DOHH2 (cell line): ENCODE results near the gene CUL7.

Source experiments
- H3F3A ChIP-seq: fragments of 200-600 bp; sonication (generic), shearing (Covaris generic); 2 replicates; pipeline ENCODE4 v1.6.0; 2016; ENCODE audit warnings: antibody characterized with exemption, mild to moderate bottlenecking; ENCODE audit not compliant: control insufficient read depth, insufficient read depth
- H3K27ac ChIP-seq: fragments of 200-600 bp; sonication (generic); 2 replicates; pipeline ENCODE4 v1.5.1; 2014; ENCODE audit warnings: low read depth, mild to moderate bottlenecking, low read length, moderate library complexity
- H3K27me3 ChIP-seq: fragments of 200-600 bp; sonication (generic); 2 replicates; pipeline ENCODE4 v1.6.1; 2014; ENCODE audit warnings: mild to moderate bottlenecking, low read length, mixed read lengths; ENCODE audit not compliant: control insufficient read depth
- H3K36me3 ChIP-seq: fragments of 200-600 bp; sonication (generic); 2 replicates; pipeline ENCODE4 v1.6.1; 2014; ENCODE audit warnings: mild to moderate bottlenecking, low read length, moderate library complexity, mixed read lengths; ENCODE audit not compliant: control insufficient read depth
- H3K4me1 ChIP-seq: fragments of 200-600 bp; sonication (generic); 2 replicates; pipeline ENCODE4 v1.6.1; 2014; ENCODE audit warnings: mild to moderate bottlenecking, low read length, mixed read lengths; ENCODE audit not compliant: control insufficient read depth
- H3K4me2 ChIP-seq: fragments of 200-600 bp; sonication (generic); 2 replicates; pipeline ENCODE4 v1.6.0; 2014; ENCODE audit warnings: mild to moderate bottlenecking, low read length, moderate library complexity
- H3K4me3 ChIP-seq: fragments of 200-600 bp; sonication (generic); 2 replicates; pipeline ENCODE4 v1.5.1; 2014; ENCODE audit warnings: mild to moderate bottlenecking, low read length, mixed read lengths
- H3K79me2 ChIP-seq: fragments of 200-600 bp; sonication (generic); 2 replicates; pipeline ENCODE4 v1.6.1; 2014; ENCODE audit warnings: mild to moderate bottlenecking, low read length, mixed read lengths; ENCODE audit not compliant: control insufficient read depth
- H3K9me2 ChIP-seq: fragments of 200-600 bp; sonication (generic); replicated peaks from 2 replicates; pipeline ENCODE4 v1.6.1; 2014; ENCODE audit warnings: mild to moderate bottlenecking, low read length, mixed read lengths; ENCODE audit not compliant: control insufficient read depth
- H3K9me3 ChIP-seq: fragments of 200-600 bp; sonication (generic); 2 replicates; pipeline ENCODE4 v1.6.1; 2014; ENCODE audit warnings: antibody characterized with exemption, low read length, mixed read lengths; ENCODE audit not compliant: control insufficient read depth, insufficient read depth
- H4K20me1 ChIP-seq: fragments of 200-600 bp; sonication (generic); 2 replicates; pipeline ENCODE4 v1.6.0; 2014; ENCODE audit warnings: low read depth, mild to moderate bottlenecking, antibody characterized with exemption, low read length, moderate library complexity; ENCODE audit not compliant: control insufficient read depth, insufficient read depth
- EZH2phosphoT487 ChIP-seq: fragments of 200-600 bp; sonication (generic); IDR thresholded peaks from 2 replicates; pipeline ENCODE4 v1.6.1; 2017; ENCODE audit warnings: borderline replicate concordance, mild to moderate bottlenecking, antibody characterized with exemption, low read length, moderate library complexity, mixed read lengths
- TF ChIP-seq, protein P1 (sequence below): fragments of 200-600 bp; sonication (generic); IDR thresholded peaks from one replicate; pipeline ENCODE4 v1.5.1; 2014; ENCODE audit warnings: antibody characterized with exemption, mild to moderate bottlenecking, low read depth, low read length; ENCODE audit not compliant: poor library complexity, severe bottlenecking

CUL7 gene

GRCh38 chr6:42993445-42993844 lies 60.2 kb downstream of the CUL7 start:
- no peak for TF ChIP-seq EZH2phosphoT487
- TF ChIP-seq, protein P1, sequence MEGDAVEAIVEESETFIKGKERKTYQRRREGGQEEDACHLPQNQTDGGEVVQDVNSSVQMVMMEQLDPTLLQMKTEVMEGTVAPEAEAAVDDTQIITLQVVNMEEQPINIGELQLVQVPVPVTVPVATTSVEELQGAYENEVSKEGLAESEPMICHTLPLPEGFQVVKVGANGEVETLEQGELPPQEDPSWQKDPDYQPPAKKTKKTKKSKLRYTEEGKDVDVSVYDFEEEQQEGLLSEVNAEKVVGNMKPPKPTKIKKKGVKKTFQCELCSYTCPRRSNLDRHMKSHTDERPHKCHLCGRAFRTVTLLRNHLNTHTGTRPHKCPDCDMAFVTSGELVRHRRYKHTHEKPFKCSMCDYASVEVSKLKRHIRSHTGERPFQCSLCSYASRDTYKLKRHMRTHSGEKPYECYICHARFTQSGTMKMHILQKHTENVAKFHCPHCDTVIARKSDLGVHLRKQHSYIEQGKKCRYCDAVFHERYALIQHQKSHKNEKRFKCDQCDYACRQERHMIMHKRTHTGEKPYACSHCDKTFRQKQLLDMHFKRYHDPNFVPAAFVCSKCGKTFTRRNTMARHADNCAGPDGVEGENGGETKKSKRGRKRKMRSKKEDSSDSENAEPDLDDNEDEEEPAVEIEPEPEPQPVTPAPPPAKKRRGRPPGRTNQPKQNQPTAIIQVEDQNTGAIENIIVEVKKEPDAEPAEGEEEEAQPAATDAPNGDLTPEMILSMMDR: no peak
- Histone ChIP-seq H3K4me2 (no peak overlapping the region), H3K4me3 (no peak overlapping the region), H3K9me2 (no peaks in the 10 kb centered on the region), H4K20me1 (no peaks in the 10 kb centered on the region), H3K27me3 (no peaks in the 10 kb centered on the region), H3K36me3 (peaks cover 23% of the 10 kb centered on the region), H3K4me1 (peaks cover 3% of the 10 kb centered on the region; the same call in 1 of the 2 replicates), H3K27ac (no peak overlapping the region), H3K79me2 (no peaks in the 10 kb centered on the region), H3K9me3 (no peaks in the 10 kb centered on the region), H3F3A (peaks cover 5% of the 10 kb centered on the region; the same call in 1 of the 2 replicates)

DNA sequence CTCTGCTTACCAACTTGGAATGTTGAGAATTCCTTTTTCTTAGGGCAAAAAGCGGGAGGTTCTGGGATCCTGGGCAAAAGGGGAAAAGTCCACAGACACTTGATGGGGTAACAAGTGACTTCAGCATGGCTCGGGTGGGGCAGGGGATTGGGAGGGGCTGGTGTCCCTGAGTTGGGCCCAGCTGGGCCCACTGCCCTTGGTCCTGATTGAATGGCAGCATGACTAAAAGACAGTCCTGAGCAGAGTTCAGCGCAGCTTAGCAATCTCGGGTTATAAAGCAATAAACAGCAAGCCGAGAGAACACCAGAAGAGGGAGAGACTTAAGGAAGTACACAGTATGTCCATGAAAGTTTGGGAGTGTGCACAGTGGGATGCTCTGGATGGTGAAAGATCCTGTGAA lies 63.7 kb downstream of the CUL7 start:
- no peaks in the 10 kb centered on the region for H3K27me3 ChIP-seq
- no peak overlapping the region for H3K4me2 ChIP-seq
- H4K20me1 ChIP-seq: no peaks in the 10 kb centered on the region
- peaks cover 23% of the 10 kb centered on the region for H3K36me3 ChIP-seq
- H3K79me2 ChIP-seq: peaks cover 24% of the 10 kb centered on the region
- peaks cover 11% of the 10 kb centered on the region for H3K4me1 ChIP-seq
- no peak overlapping the region for H3K4me3 ChIP-seq
- no peaks in the 10 kb centered on the region for H3K9me3 ChIP-seq
- no peaks in the 10 kb centered on the region for H3K9me2 ChIP-seq
- no peak for TF ChIP-seq EZH2phosphoT487
- TF ChIP-seq, protein P1: no peak
- H3K27ac ChIP-seq: no peak overlapping the region
- no peaks in the 10 kb centered on the region for H3F3A ChIP-seq

- Histone ChIP-seq H3F3A (no peaks in the 10 kb centered on the region), H3K79me2 (peaks cover 29% of the 10 kb centered on the region), H3K27me3 (no peaks in the 10 kb centered on the region), H4K20me1 (no peaks in the 10 kb centered on the region), H3K9me2 (no peaks in the 10 kb centered on the region), H3K4me2 (no peak overlapping the region), H3K4me3 (no peak overlapping the region), H3K9me3 (no peaks in the 10 kb centered on the region), H3K4me1 (peaks cover 16% of the 10 kb centered on the region), H3K27ac (no peak overlapping the region), H3K36me3 (peaks cover 23% of the 10 kb centered on the region)
- TF ChIP-seq, protein P1: no peak
- TF ChIP-seq EZH2phosphoT487: no peak
These were observed 65.1 kb downstream of the CUL7 start for GRCh38 chr6:42988486-42989020.
